Body of pancreas (tissue), 4 donors: ENCODE results near the gene INHBC.

Experiments used
- CTCF ChIP-seq, 7 experiments: fragments of 450-650 bp in 4 of 7; fragments of 200-600 bp in 3 of 7; sonication (generic) in 3 of 7; IDR thresholded peaks; one replicate each; pipeline ENCODE4 v1.5.1; 2016 to 2019; ENCODE audit warnings: antibody characterized with exemption in 7 of 7
- POLR2A ChIP-seq, 3 donors: fragments of 450-650 bp; IDR thresholded peaks; one replicate each; pipeline ENCODE4 v1.6.1; 2016; ENCODE audit warnings: antibody characterized with exemption in 3 of 3, mild to moderate bottlenecking in 2 of 3

GRCh38 chr12:57431654-57432188 is 2.9 kb upstream of the INHBC start:
- TF ChIP-seq CTCF (IDR thresholded peaks at IDR 0.05) (no peak), POLR2A (IDR thresholded peaks at IDR 0.05) (no peak)
